Esophagus squamous epithelium (tissue), 5 donors: ENCODE measurements around the gene RPL7A. TPM values are rescaled to one million over a fixed set of nuclear protein-coding genes. Genes with fewer than 3 reads are reported as not detected.
A peak's percentile ranks its signal among the peaks of the same experiment; 100 is the strongest.

Source experiments
- DNase-seq: peaks from one replicate; lab custom pipeline; 2025; lab: John Stamatoyannopoulos, UW
- H3K27ac ChIP-seq, 4 donors: fragments of 200-600 bp; sonication (generic); one replicate each; pipeline ENCODE4 v1.5.1; 2016 to 2019; ENCODE audit warnings: mild to moderate bottlenecking in 1 of 4
- H3K27me3 ChIP-seq, 4 donors: fragments of 200-600 bp; sonication (generic); 1 replicate in 3 of 4; 2 replicates in 1 of 4; pipeline versions ENCODE4 v1.5.1 to v1.6.0; 2017 to 2021; ENCODE audit warnings: antibody characterized with exemption in 1 of 4
- H3K36me3 ChIP-seq, 3 donors: fragments of 200-600 bp; sonication (generic); one replicate each; pipeline ENCODE4 v1.5.1; 2016 to 2019
- H3K4me1 ChIP-seq, 3 donors: fragments of 200-600 bp; sonication (generic); one replicate each; pipeline ENCODE4 v1.5.1; 2017 to 2019
- H3K4me3 ChIP-seq, 4 donors: fragments of 200-600 bp; sonication (generic); 1 replicate in 3 of 4; 2 replicates in 1 of 4; pipeline ENCODE4 v1.5.1; 2016 to 2019; ENCODE audit warnings: mild to moderate bottlenecking in 2 of 4, moderate library complexity in 1 of 4
- H3K9me3 ChIP-seq, 3 donors: fragments of 200-600 bp; sonication (generic); one replicate each; pipeline ENCODE4 v1.5.1; 2016 to 2019
- POLR2A ChIP-seq, 4 donors: fragments of 450-650 bp; IDR thresholded peaks; one replicate each; pipeline ENCODE4 v1.6.1; 2017; ENCODE audit warnings: antibody characterized with exemption in 4 of 4, mild to moderate bottlenecking in 4 of 4, moderate library complexity in 3 of 4
- WGBS, 2 donors: methylation state at CpG; one replicate each; pipeline ENCODE4 v1.1.5; 2018; 5-methylcytosine and 5-hydroxymethylcytosine counted together
- intact Hi-C: fragments of 100-400 bp; cut with DNase I; formaldehyde crosslinking; loops from one replicate; pipeline ENCODE4 v1.15.0; 2022
- total RNA-seq, 4 donors: library from RNA; depleted of rRNA; stranded (reverse); fragments of >200 nt; gene quantifications; one replicate each; pipeline ENCODE4 v1.1.0, GENCODE V29; 2016
- TF ChIP-seq, protein P1 (sequence below), 6 experiments: fragments of 450-650 bp in 4 of 6; fragments of 200-600 bp in 2 of 6; sonication (generic) in 2 of 6; IDR thresholded peaks; one replicate each; pipeline ENCODE4 v1.5.1; 2016 to 2019; ENCODE audit warnings: antibody characterized with exemption in 6 of 6, mild to moderate bottlenecking in 4 of 6, moderate library complexity in 4 of 6
- donor health status: DM: yes; HTN: yes; CAD: no.

The RPL7A gene
- total RNA-seq, 4 donors from 2014 or later = 1,828 to 2,553 (median 2,363) TPM

DNA sequence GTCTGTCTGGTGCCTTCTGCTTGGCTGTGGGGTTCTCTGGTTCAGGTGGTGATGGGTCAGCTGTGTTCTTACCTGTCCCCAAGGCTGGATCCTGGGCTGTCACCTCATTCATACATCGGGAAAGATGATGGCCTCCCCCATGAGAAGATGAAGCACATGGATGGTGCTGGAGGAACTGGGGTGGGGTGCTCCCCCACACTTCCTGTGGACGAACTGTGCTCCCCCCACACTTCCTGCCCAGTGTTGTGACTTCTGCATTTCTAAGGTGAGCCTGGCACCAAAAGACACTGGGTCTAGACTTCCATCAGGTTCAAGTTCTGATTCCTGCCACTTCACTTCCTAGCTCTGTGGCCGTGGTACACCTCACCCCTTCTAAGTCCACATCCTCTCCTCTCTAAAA is 7.8 kb upstream of the RPL7A start:
- H3K4me1 ChIP-seq = peaks cover 9 to 60% (median 14%) of the 10 kb centered on the region in 3 donors
- peaks cover 23 to 59% (median 24%) of the 10 kb centered on the region in 3 donors for H3K36me3 ChIP-seq
- no peak overlapping the region for H3K4me3 ChIP-seq
- intact Hi-C loops = no loop called here
- no peaks in the 10 kb centered on the region for H3K27me3 ChIP-seq
- no peaks in the 10 kb centered on the region for H3K9me3 ChIP-seq
- H3K27ac ChIP-seq = peak overlapping the region in 3 of 4 donors; percentile 9 to 54 (median 47)
- no peak for DNase-seq
- no peak for TF ChIP-seq POLR2A (IDR thresholded peaks at IDR 0.05)
- TF ChIP-seq, protein P1, sequence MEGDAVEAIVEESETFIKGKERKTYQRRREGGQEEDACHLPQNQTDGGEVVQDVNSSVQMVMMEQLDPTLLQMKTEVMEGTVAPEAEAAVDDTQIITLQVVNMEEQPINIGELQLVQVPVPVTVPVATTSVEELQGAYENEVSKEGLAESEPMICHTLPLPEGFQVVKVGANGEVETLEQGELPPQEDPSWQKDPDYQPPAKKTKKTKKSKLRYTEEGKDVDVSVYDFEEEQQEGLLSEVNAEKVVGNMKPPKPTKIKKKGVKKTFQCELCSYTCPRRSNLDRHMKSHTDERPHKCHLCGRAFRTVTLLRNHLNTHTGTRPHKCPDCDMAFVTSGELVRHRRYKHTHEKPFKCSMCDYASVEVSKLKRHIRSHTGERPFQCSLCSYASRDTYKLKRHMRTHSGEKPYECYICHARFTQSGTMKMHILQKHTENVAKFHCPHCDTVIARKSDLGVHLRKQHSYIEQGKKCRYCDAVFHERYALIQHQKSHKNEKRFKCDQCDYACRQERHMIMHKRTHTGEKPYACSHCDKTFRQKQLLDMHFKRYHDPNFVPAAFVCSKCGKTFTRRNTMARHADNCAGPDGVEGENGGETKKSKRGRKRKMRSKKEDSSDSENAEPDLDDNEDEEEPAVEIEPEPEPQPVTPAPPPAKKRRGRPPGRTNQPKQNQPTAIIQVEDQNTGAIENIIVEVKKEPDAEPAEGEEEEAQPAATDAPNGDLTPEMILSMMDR (IDR thresholded peaks at IDR 0.05) = no peak
- 78% methylated on average over 3 of the region's 3 CpGs; no CpG with 5 or more reads in 1 of the 2 donors for WGBS, 2 donors

DNA sequence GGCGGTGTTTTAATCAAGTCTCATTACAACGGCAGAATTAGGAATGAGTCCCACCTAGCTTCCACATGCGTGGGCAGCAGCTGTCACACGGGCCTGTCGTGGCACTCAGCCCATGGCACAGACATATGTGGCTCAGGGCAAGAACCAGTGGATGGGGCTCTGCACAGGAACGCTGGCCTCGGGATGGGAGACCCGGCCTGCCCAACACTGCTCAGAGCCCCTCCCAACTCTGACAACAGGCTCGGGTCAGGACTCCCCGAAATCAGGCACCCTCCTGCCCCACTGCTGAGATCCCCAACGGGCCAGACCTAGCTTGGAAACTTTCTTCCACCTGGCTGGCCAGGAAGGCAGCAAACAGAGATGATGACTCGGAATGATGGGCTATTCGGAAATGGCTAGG is 7.1 kb upstream of the RPL7A start:
- Histone ChIP-seq H3K4me3 (no peak overlapping the region), H3K27ac (peak overlapping the region; percentile 2 to 54 (median 20))
- intact Hi-C loops = no loop called here

DNA sequence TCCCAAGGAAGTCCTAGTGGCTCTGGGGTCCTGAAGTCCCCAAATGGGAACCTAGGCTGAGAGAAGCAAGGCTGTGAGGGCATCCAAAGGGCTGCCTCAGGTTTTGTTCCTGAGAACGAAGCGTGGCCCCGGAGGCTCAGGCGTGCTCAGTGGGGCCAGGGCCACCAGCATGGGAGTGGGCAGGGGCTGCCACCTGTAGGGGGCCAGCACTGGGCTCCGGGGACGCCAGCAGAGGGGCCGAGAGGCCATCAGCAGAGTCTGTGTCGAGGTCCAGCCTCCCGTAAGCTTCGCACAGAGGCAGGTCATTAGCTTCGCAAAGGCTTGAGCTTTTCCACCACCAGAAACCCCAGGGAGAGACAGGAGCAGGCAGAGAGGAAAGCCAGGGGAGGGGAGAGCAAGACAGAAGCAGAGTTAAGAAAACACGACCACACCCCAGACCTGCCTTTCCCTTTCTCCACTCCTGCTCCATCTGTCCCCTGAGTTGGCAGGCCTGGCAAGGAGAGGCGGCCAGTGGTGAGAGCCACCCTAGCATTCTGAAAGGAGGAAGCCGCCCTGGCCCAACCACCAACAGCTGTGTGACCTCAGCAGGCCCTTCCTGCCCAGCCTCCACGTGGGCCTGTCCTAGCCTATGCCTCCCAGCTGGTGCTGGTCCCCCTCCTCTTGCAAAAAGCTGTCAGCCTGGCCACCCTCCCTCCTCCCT is 6.5 kb upstream of the RPL7A start:
- H3K27me3 ChIP-seq = no peaks in the 10 kb centered on the region
- H3K9me3 ChIP-seq = no peaks in the 10 kb centered on the region
- H3K4me3 ChIP-seq = no peak overlapping the region
- H3K27ac ChIP-seq = peak overlapping the region; percentile 2 to 54 (median 20)
- peaks cover 11 to 65% (median 16%) of the 10 kb centered on the region in 3 donors for H3K4me1 ChIP-seq
- 74 to 82% methylated on average over 3 to 11 of the region's 15 CpGs for WGBS, 2 donors
- TF ChIP-seq POLR2A (IDR thresholded peaks at IDR 0.05) = peak in 1 of 4 donors; percentile 23
- TF ChIP-seq, protein P1 (IDR thresholded peaks at IDR 0.05) = no peak
- DNase-seq = no peak
- intact Hi-C loops = no loop called here
- peaks cover 23 to 69% (median 26%) of the 10 kb centered on the region in 3 donors for H3K36me3 ChIP-seq

More for the DNA sequence above, 7.1 kb upstream of the RPL7A start:
- Histone ChIP-seq H3K9me3 (no peaks in the 10 kb centered on the region), H3K36me3 (peaks cover 23 to 65% (median 26%) of the 10 kb centered on the region in 3 donors), H3K27me3 (no peaks in the 10 kb centered on the region), H3K4me1 (peaks cover 8 to 63% (median 14%) of the 10 kb centered on the region in 3 donors)
- DNase-seq = no peak
- 73 to 76% methylated on average over 5 to 13 of the region's 13 CpGs for WGBS, 2 donors
- TF ChIP-seq, protein P1 (IDR thresholded peaks at IDR 0.05) = no peak
- no peak for TF ChIP-seq POLR2A (IDR thresholded peaks at IDR 0.05)

DNA sequence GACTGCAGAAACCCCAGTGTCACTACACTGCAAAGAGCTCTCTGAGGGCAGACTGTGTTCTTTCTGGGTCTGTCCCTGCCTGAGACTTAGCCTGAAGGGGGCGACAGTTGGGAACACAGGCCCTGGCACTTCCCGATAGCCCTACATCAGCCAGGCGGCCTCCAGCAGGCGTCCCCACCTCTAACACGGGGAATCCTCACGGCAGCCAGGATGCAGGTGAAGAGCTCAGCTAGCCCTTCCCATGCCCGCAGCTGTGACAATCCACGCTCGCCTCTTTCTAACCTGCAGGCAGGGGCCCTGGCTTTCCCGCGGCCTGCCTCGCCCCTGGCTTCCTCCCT is 6.0 kb upstream of the RPL7A start:
- TF ChIP-seq, protein P1 (IDR thresholded peaks at IDR 0.05) = peak in 1 of 6 experiments; percentile 17
- TF ChIP-seq POLR2A (IDR thresholded peaks at IDR 0.05) = no peak
- Histone ChIP-seq H3K27me3 (no peaks in the 10 kb centered on the region), H3K9me3 (no peaks in the 10 kb centered on the region), H3K36me3 (peaks cover 23 to 69% (median 26%) of the 10 kb centered on the region in 3 donors), H3K4me3 (no peak overlapping the region), H3K4me1 (peaks cover 8 to 65% (median 16%) of the 10 kb centered on the region in 3 donors), H3K27ac (peak overlapping the region in 2 of 4 donors; percentile 17 to 37)
- no peak for DNase-seq
- 79 to 80% methylated on average over 2 to 8 of the region's 12 CpGs for WGBS, 2 donors
- intact Hi-C loops = no loop called here

DNA sequence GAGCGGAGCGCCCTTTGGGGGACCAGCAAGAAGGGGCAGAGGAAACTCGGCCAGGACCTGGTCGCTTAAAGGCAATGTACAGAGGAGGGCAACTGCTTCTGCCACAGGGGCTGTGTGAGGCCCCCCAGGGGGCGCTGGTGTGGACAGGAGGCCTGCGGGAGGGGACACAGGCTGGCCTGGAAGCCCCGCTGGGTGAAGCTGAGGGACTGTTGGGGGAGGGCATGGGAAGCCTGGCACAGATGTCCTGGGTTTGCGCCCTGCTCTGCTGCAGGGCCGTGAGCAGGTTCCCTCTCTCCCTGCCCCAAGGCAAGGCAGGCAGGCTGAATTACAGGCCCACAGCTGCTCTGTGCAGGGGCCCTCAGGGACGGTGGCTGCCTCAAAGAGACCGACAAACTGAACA is 5.4 kb upstream of the RPL7A start:
- DNase-seq = no peak
- H3K4me1 ChIP-seq = peaks cover 8 to 65% (median 18%) of the 10 kb centered on the region in 3 donors
- WGBS, 2 donors = 66 to 83% methylated on average over 3 to 6 of the region's 11 CpGs
- H3K4me3 ChIP-seq = no peak overlapping the region
- intact Hi-C loops = no loop called here
- H3K9me3 ChIP-seq = no peaks in the 10 kb centered on the region
- peak overlapping the region in 2 of 4 donors; percentile 17 to 37 for H3K27ac ChIP-seq
- H3K27me3 ChIP-seq = no peaks in the 10 kb centered on the region
- H3K36me3 ChIP-seq = peaks cover 23 to 69% (median 26%) of the 10 kb centered on the region in 3 donors
- TF ChIP-seq POLR2A (IDR thresholded peaks at IDR 0.05) = no peak
- TF ChIP-seq, protein P1 (IDR thresholded peaks at IDR 0.05) = no peak
